Kidney glomerular epithelial cell (primary cell): ENCODE data around the gene CSAD.

Experiments
- DNase-seq: peaks from one replicate; lab custom pipeline; 2025; lab: John Stamatoyannopoulos, UW

The CSAD gene

GRCh38 chr12:53198486-53199110 lies 17.9 kb upstream of the CSAD start:
- DNase-seq = no peak

GRCh38 chr12:53197011-53197640 lies 16.4 kb upstream of the CSAD start:
- DNase-seq = no peak

GRCh38 chr12:53196486-53196885 lies 15.8 kb upstream of the CSAD start:
- DNase-seq = no peak

- no peak for DNase-seq
Observed at GRCh38 chr12:53195516-53196420, 15.0 kb upstream of the CSAD start.

- DNase-seq = no peak
Observed at GRCh38 chr12:53194973-53195372, 14.2 kb upstream of the CSAD start.

GRCh38 chr12:53193985-53194716 lies 13.4 kb upstream of the CSAD start:
- no peak for DNase-seq

- DNase-seq = no peak
Observed at GRCh38 chr12:53193040-53193439, 12.3 kb upstream of the CSAD start.

GRCh38 chr12:53192531-53193021 lies 11.9 kb upstream of the CSAD start:
- DNase-seq = no peak

GRCh38 chr12:53191885-53192530 lies 11.3 kb upstream of the CSAD start:
- DNase-seq = no peak

- DNase-seq = no peak
Observed at GRCh38 chr12:53191096-53191884, 10.6 kb upstream of the CSAD start.

- DNase-seq = peak; percentile 29
Observed at GRCh38 chr12:53190108-53190729, 9.5 kb upstream of the CSAD start.

GRCh38 chr12:53187145-53187899 lies 6.6 kb upstream of the CSAD start:
- DNase-seq = no peak

GRCh38 chr12:53186745-53187144 lies 6.0 kb upstream of the CSAD start:
- no peak for DNase-seq

GRCh38 chr12:53185582-53186153 lies 4.9 kb upstream of the CSAD start:
- DNase-seq = no peak

- no peak for DNase-seq
Observed at GRCh38 chr12:53184828-53185227, 4.1 kb upstream of the CSAD start.

GRCh38 chr12:53182903-53183302 lies 2.2 kb upstream of the CSAD start:
- no peak for DNase-seq

GRCh38 chr12:53181935-53182334 lies 1.2 kb upstream of the CSAD start:
- DNase-seq = no peak

GRCh38 chr12:53180931-53181645 lies 363 bp upstream of the CSAD start:
- peak; percentile 36 for DNase-seq
